LNCAP (cell line): Measurements from ENCODE around the gene RFX8.

ENCODE experiments used
- TF ChIP-seq, protein P1 (sequence below): fragments of 450-650 bp; IDR thresholded peaks from 2 replicates; pipeline ENCODE4 v1.5.1; 2017; ENCODE audit warnings: mild to moderate bottlenecking

RFX8 gene

DNA sequence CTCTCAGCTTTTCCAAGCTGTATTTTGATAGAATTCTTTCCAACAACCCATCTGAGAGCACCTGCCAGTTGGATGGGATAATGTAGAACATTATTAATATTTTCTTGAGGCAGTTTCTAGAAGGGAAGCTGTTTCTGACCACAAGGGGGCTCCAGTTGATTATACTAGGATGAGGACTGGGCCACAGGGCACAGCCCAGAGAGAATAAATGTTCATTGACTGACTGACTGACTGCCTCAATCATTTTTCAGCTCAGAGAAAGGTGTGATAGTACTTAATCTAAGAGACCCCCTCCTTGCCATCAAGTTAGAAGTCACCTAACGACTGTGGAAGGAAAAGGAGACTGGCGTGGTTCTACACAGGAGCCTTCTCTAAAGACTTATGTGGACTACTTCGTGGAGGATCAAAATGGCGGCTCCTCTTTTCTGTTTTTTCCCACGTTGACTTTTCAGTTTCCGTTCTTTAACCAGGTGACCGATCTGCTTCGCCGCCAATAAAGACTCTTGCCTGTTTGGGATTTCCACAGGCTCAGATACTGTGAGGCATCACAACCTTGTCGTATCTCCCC is 55.7 kb downstream of the RFX8 start:
- TF ChIP-seq, protein P1, sequence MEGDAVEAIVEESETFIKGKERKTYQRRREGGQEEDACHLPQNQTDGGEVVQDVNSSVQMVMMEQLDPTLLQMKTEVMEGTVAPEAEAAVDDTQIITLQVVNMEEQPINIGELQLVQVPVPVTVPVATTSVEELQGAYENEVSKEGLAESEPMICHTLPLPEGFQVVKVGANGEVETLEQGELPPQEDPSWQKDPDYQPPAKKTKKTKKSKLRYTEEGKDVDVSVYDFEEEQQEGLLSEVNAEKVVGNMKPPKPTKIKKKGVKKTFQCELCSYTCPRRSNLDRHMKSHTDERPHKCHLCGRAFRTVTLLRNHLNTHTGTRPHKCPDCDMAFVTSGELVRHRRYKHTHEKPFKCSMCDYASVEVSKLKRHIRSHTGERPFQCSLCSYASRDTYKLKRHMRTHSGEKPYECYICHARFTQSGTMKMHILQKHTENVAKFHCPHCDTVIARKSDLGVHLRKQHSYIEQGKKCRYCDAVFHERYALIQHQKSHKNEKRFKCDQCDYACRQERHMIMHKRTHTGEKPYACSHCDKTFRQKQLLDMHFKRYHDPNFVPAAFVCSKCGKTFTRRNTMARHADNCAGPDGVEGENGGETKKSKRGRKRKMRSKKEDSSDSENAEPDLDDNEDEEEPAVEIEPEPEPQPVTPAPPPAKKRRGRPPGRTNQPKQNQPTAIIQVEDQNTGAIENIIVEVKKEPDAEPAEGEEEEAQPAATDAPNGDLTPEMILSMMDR: peak; percentile 61

DNA sequence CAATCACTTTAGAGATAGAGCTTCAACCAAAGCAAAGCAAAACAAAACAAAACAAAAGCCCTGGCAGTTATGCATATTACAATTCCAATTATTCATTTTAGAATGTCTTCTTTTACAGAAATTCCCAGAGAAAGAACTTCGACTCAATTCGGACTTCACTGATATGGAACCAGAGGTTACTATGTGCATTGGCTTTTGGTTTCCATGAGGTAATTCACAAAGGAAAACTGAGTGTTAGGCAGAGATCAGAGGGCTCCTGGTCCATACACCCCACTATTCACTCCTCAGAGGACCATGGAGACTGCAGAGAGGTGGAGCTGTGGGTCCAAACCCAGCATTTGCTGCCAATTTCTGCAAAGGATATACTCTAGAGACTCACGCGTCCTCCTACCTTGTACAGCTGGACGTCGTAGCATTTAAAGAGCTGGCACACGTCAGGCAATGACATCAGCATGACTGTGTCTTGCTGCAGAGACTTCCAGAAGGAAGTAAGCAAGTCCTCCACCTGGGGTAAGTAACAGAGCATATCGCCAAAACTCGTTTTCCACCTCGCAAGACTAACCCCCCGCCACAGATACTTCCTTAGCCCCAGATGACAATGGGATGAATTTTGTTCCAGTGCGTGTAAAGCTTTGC is 56.3 kb downstream of the RFX8 start:
- TF ChIP-seq, protein P1: no peak

DNA sequence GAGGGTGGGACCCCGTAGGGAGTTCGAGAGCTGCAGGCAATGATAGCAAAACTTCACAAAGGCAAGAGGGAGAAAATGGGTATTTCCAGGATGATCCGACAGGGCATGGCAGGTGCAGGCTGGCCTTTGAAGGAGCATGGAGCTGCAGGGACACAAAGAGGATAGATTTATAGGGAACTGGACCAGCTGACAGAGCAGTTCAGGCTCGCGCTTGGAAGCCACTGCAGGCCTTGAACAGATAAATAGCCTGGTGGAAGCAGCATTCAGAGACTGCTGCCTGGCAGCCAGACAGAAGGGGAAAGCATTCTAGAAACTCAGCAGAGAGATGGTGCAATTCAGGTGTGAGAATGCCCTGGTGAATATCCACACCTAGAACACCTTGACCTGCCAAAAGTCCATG is 58.3 kb downstream of the RFX8 start:
- TF ChIP-seq, protein P1: no peak

DNA sequence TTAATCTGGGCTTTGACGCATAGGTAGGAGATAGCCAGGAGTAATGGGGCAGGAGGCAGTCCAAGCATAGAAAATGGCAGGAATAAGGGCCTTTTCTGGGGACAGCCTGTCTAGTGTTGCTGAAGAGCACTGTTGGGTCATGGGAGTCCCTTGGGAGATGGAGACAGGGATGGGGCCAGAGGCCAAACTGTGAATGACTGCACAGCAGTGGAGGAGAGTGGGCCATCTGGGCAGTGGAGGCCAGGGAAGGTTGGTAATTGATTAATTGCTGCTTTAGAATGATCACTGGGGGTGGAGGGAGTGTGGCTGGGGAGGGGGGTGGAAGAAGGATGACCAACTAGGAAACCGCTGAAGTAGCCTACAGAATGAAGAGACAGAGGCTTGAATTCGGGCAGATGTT is 59.0 kb downstream of the RFX8 start:
- TF ChIP-seq, protein P1: no peak

DNA sequence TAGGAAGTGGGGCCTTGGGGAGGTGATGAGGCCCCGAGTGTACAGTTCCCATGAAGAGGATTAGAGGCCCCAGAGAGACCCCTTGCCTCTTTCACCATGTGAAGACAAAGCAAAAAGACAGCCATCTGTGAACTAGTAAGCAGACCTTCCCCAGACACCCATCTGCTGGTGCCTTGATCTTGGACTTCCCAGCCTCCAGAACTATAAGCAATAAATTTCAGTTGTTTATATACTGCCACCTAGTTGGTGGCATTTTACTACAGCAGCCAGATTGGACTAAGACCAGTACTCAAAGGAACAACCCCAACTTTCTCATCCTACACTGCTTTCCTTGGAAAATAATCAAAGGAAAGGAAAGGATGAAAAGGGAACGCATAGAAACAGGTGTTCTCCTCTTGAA is 59.7 kb downstream of the RFX8 start:
- TF ChIP-seq, protein P1: no peak

DNA sequence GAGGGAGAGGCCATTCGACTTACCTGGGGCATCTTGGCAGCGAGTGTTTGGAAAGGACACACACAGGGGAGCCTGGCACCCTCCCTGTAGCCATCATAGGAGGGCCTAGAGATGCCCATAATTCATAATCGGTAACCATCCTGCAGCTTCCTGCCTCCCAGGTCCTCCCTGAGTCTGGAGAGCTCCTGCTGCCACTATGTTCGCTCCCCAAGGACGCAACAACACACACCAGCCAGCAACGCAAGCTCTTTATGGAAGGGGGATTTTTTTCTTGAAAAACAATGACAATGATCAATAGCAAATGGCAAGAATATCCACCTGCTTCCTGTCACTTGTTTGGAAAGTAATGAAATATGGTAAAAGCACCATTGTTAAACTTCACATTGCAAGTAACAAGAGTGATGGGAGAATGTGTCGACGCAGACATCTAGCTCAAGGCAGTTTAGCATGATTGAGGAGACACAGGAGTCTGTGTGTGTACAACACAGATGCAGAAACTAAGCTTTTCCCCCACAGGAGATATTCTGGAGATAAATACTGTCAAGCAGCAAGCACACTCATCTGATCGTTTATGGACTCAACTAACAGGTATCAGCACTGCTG is 62.7 kb downstream of the RFX8 start:
- TF ChIP-seq, protein P1: no peak

DNA sequence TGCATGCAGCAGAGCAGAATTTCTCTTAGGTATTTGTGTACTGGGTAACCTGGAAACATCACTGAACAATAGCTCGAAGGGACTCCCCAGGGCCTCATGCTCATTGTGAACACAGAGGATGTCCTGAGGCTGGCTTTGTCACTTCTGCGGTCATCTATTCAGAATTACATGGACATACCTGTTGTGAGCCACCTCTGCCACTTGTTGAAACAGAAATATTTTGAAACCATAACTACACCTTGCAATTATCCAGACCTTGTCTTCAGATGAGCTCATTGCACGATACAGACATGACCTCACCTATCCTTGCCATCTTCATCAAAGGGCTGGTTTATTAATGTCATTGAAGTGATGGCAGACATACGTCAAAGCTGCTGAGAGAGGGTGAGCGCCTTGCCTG is 64.2 kb downstream of the RFX8 start:
- TF ChIP-seq, protein P1: no peak
